GM23338 (cell line): ENCODE results near the gene BIN1. TPM values are rescaled to one million over a fixed set of nuclear protein-coding genes. Genes with fewer than 3 reads are reported as not detected.

Experiments used
- ATAC-seq: fragments of 200-7000 bp; cut with Tn5 transposase; 3 replicates; pipeline ENCODE4 v1.9.1; 2020
- DNase-seq: peaks from one replicate; pipeline ENCODE4 v3.0.0-alpha.2; 2015; ENCODE audit warnings: low spot score
- H2AFZ ChIP-seq: fragments of 200-600 bp; sonication (generic); 2 replicates; pipeline ENCODE4 v1.8.0; 2016; ENCODE audit warnings: antibody characterized with exemption, mild to moderate bottlenecking, moderate library complexity
- H3F3A ChIP-seq: fragments of 200-600 bp; sonication (generic); replicated peaks from 2 replicates; pipeline ENCODE4 v1.8.0; 2017; ENCODE audit warnings: antibody characterized with exemption, mixed run types, low read depth
- H3K27ac ChIP-seq: fragments of 200-600 bp; sonication (generic); 2 replicates; pipeline ENCODE4 v1.6.1; 2016; ENCODE audit warnings: low read depth
- H3K27me3 ChIP-seq: fragments of 200-600 bp; sonication (generic); 2 replicates; pipeline ENCODE4 v1.8.0; 2016; ENCODE audit warnings: mild to moderate bottlenecking, mixed run types, moderate library complexity; ENCODE audit not compliant: insufficient read depth
- H3K36me3 ChIP-seq: fragments of 200-600 bp; sonication (generic); 2 replicates; pipeline ENCODE4 v1.8.0; 2016; ENCODE audit warnings: mild to moderate bottlenecking; ENCODE audit not compliant: insufficient read depth
- H3K4me1 ChIP-seq: fragments of 200-600 bp; sonication (generic); 2 replicates; pipeline ENCODE4 v1.8.0; 2016; ENCODE audit warnings: mild to moderate bottlenecking, moderate library complexity; ENCODE audit not compliant: insufficient read depth
- H3K4me2 ChIP-seq: fragments of 200-600 bp; sonication (generic); 2 replicates; pipeline ENCODE4 v1.7.1; 2017; ENCODE audit warnings: mixed run types
- H3K4me3 ChIP-seq: fragments of 200-600 bp; sonication (generic); 2 replicates; pipeline ENCODE4 v1.6.1; 2016; ENCODE audit warnings: mixed run types
- H3K79me2 ChIP-seq: fragments of 200-600 bp; sonication (generic); replicated peaks from 2 replicates; pipeline ENCODE4 v1.8.0; 2017; ENCODE audit warnings: mild to moderate bottlenecking; ENCODE audit not compliant: insufficient read depth
- H3K9me2 ChIP-seq: fragments of 200-600 bp; sonication (generic); 2 replicates; pipeline ENCODE4 v1.8.0; 2017; ENCODE audit not compliant: insufficient read depth
- H4K20me1 ChIP-seq: fragments of 200-600 bp; sonication (generic); replicated peaks from 2 replicates; pipeline ENCODE4 v1.8.0; 2017; ENCODE audit warnings: mild to moderate bottlenecking; ENCODE audit not compliant: insufficient read depth
- H3K27ac Mint-ChIP-seq: 2 replicates; pipeline ENCODE4 v1.8.0; 2020; ENCODE audit warnings: inconsistent platforms, mild to moderate bottlenecking, moderate library complexity, mixed read lengths
- H3K27me3 Mint-ChIP-seq: 3 replicates; pipeline ENCODE4 v1.8.0; 2022; ENCODE audit warnings: low read depth, mild to moderate bottlenecking, moderate library complexity, mixed read lengths, inconsistent platforms; ENCODE audit not compliant: insufficient read depth, poor library complexity
- H3K36me3 Mint-ChIP-seq: 3 replicates; pipeline ENCODE4 v1.8.0; 2021; ENCODE audit warnings: low read depth, mild to moderate bottlenecking, inconsistent platforms, moderate library complexity, mixed read lengths
- H3K4me1 Mint-ChIP-seq: 3 replicates; pipeline ENCODE4 v1.8.0; 2020; ENCODE audit warnings: mild to moderate bottlenecking, inconsistent platforms, mixed read lengths
- H3K4me3 Mint-ChIP-seq: 3 replicates; pipeline ENCODE4 v1.8.0; 2021; ENCODE audit warnings: moderate library complexity, mild to moderate bottlenecking, inconsistent platforms, mixed read lengths
- H3K9me3 Mint-ChIP-seq: 3 replicates; pipeline ENCODE4 v1.8.0; 2020; ENCODE audit warnings: moderate library complexity, mild to moderate bottlenecking, inconsistent platforms, mixed read lengths
- CREB1 ChIP-seq: fragments of 250-450 bp; sonication (Bioruptor Pico); IDR thresholded peaks from 2 replicates; pipeline ENCODE4 v1.5.0; 2020; ENCODE audit warnings: low read depth, mild to moderate bottlenecking, moderate library complexity
- CTCF ChIP-seq, 2 experiments: fragments of 200-600 bp in 1 of 2; sonication (generic) in 1 of 2; conservative IDR thresholded peaks; 2 replicates each; pipeline versions ENCODE4 v1.5.1 to v1.6.1; 2016 to 2017; ENCODE audit warnings: antibody characterized with exemption in 2 of 2, low read depth in 2 of 2, mild to moderate bottlenecking in 2 of 2, moderate library complexity in 1 of 2
- ETS1 ChIP-seq: IDR thresholded peaks from 2 replicates; pipeline ENCODE4 v1.6.1; 2016; ENCODE audit warnings: antibody characterized with exemption
- EZH2 ChIP-seq: fragments of 200-600 bp; sonication (generic); IDR thresholded peaks from one replicate; pipeline ENCODE4 v1.8.0; 2017; ENCODE audit warnings: antibody characterized with exemption, mild to moderate bottlenecking, low read depth; ENCODE audit not compliant: unreplicated experiment
- EZH2phosphoT487 ChIP-seq: fragments of 200-600 bp; sonication (generic); IDR thresholded peaks from one replicate; pipeline ENCODE4 v1.8.1; 2018; ENCODE audit warnings: antibody characterized with exemption; ENCODE audit not compliant: unreplicated experiment
- JUNB ChIP-seq: IDR thresholded peaks from one replicate; pipeline ENCODE4 v1.6.1; 2016; ENCODE audit warnings: antibody characterized with exemption; ENCODE audit not compliant: unreplicated experiment
- NANOG ChIP-seq: IDR thresholded peaks from 2 replicates; pipeline ENCODE4 v1.6.1; 2016; ENCODE audit warnings: antibody characterized with exemption, borderline replicate concordance
- POLR2AphosphoS5 ChIP-seq: IDR thresholded peaks from 2 replicates; pipeline ENCODE4 v1.6.1; 2016; ENCODE audit warnings: antibody characterized with exemption, low read depth
- REST ChIP-seq: IDR thresholded peaks from one replicate; pipeline ENCODE4 v1.6.1; 2018; ENCODE audit warnings: antibody characterized with exemption; ENCODE audit not compliant: unreplicated experiment
- STAT1 ChIP-seq: IDR thresholded peaks from one replicate; pipeline ENCODE4 v1.6.1; 2016; ENCODE audit warnings: antibody characterized with exemption; ENCODE audit not compliant: unreplicated experiment
- ZNF114 ChIP-seq: fragments of 250-450 bp; sonication (Bioruptor Pico); IDR thresholded peaks from 2 replicates; pipeline ENCODE4 v1.5.0; 2020; ENCODE audit warnings: mild to moderate bottlenecking, moderate library complexity
- ZNF331 ChIP-seq: fragments of 250-450 bp; sonication (Bioruptor Pico); IDR thresholded peaks from 2 replicates; pipeline ENCODE4 v1.5.0; 2020; ENCODE audit warnings: low read depth, mild to moderate bottlenecking, moderate library complexity
- ZNF462 ChIP-seq: fragments of 250-450 bp; sonication (Bioruptor Pico); IDR thresholded peaks from 2 replicates; pipeline ENCODE4 v1.5.0; 2020; ENCODE audit warnings: mild to moderate bottlenecking, moderate library complexity
- polyA plus RNA-seq: library from polyadenylated mRNA; unstranded; fragments of >200 nt; fragmentation: Nextera tagmentation; extraction: Ambion mirVana; gene quantifications from 2 replicates; pipeline ENCODE4 v1.2.1, GENCODE V29; 2016
- total RNA-seq: library from RNA; depleted of rRNA; stranded (reverse); fragments of >200 nt; shearing (Covaris generic); gene quantifications from 2 replicates; pipeline ENCODE4 v1.2.3, GENCODE V29; 2014

BIN1 gene
- total and polyA plus RNA-seq, 2 experiments from 2014 or later: 30.1 to 56.4 TPM

GRCh38 chr2:127122361-127123027, 15.5 kb upstream of the BIN1 start:
- DNase-seq (no peak), ATAC-seq (no peak)
- TF ChIP-seq JUNB (no peak), ZNF462 (no peak), ETS1 (no peak), NANOG (no peak), REST (no peak), EZH2 (no peak), STAT1 (no peak), CREB1 (no peak), CTCF (conservative IDR thresholded peaks at IDR 0.05; ENCODE audit: low read depth in 2 of 2) (no peak), POLR2AphosphoS5 (no peak), EZH2phosphoT487 (no peak), ZNF114 (CRISPR knock-in tag) (no peak), ZNF331 (no peak)
- H3K9me2 ChIP-seq: no peaks in the 10 kb centered on the region
- no peaks in the 10 kb centered on the region for H3K79me2 ChIP-seq
- Mint-ChIP-seq H3K4me3 (no peak overlapping the region), H3K27me3 (no peaks in the 10 kb centered on the region), H3K27ac (no peak overlapping the region), H3K9me3 (peaks cover 61% of the 10 kb centered on the region), H3K4me1 (no peaks in the 10 kb centered on the region), H3K36me3 (peaks cover 27% of the 10 kb centered on the region)
- H2AFZ ChIP-seq: no peak overlapping the region
- H3K4me2 ChIP-seq: no peak overlapping the region
- no peak overlapping the region for H3K4me3 ChIP-seq
- H3F3A ChIP-seq: no peaks in the 10 kb centered on the region
- no peaks in the 10 kb centered on the region for H3K36me3 ChIP-seq
- no peak overlapping the region for H3K27ac ChIP-seq
- H3K27me3 ChIP-seq: no peaks in the 10 kb centered on the region
- no peaks in the 10 kb centered on the region for H4K20me1 ChIP-seq
- H3K4me1 ChIP-seq: no peaks in the 10 kb centered on the region
